GM12878 (cell line): ENCODE measurements around the gene RALGPS1. TPM values are rescaled to one million over a fixed set of nuclear protein-coding genes. Genes with fewer than 3 reads are reported as not detected.

ENCODE experiments used
- ATF3 ChIP-seq: IDR thresholded peaks from 2 replicates; pipeline ENCODE4 v1.6.1; 2011; ENCODE audit warnings: low read depth, mild to moderate bottlenecking, low read length, moderate library complexity, borderline replicate concordance; ENCODE audit errors: extremely low read depth
- BCL11A ChIP-seq: IDR thresholded peaks from 2 replicates; pipeline ENCODE4 v1.6.1; 2011; ENCODE audit warnings: low read depth, low read length
- BMI1 ChIP-seq: fragments of 450-650 bp; IDR thresholded peaks from 2 replicates; pipeline ENCODE4 v1.6.1; 2016; ENCODE audit warnings: mild to moderate bottlenecking, moderate library complexity, borderline replicate concordance
- CBFB ChIP-seq: IDR thresholded peaks from 2 replicates; pipeline ENCODE4 v1.6.1; 2016; ENCODE audit warnings: antibody characterized with exemption, low read depth
- CREM ChIP-seq: IDR thresholded peaks from 2 replicates; pipeline ENCODE4 v1.6.1; 2014; ENCODE audit warnings: antibody characterized with exemption, low read depth
- CUX1 ChIP-seq: IDR thresholded peaks from 2 replicates; pipeline ENCODE4 v1.6.1; 2012; ENCODE audit warnings: improper control_type of control experiment, low read depth, low read length; ENCODE audit not compliant: insufficient replicate concordance
- E2F8 ChIP-seq: fragments of 450-650 bp; IDR thresholded peaks from 2 replicates; pipeline ENCODE4 v1.6.1; 2018; ENCODE audit warnings: mild to moderate bottlenecking, low read depth, moderate library complexity; ENCODE audit not compliant: partially characterized antibody
- ETV6 ChIP-seq, 2 experiments: fragments of 450-650 bp in 1 of 2; IDR thresholded peaks in 1 of 2; conservative IDR thresholded peaks in 1 of 2; 2 replicates each; pipeline ENCODE4 v1.6.1; 2014; ENCODE audit warnings: antibody characterized with exemption in 1 of 2, borderline replicate concordance in 1 of 2, low read depth in 1 of 2, mild to moderate bottlenecking in 1 of 2, moderate library complexity in 1 of 2
- FOXK2 ChIP-seq: fragments of 450-650 bp; IDR thresholded peaks from 2 replicates; pipeline ENCODE4 v1.6.1; 2017; ENCODE audit warnings: mild to moderate bottlenecking, moderate library complexity
- HCFC1 ChIP-seq: fragments of 150-350 bp; IDR thresholded peaks from 2 replicates; pipeline ENCODE4 v1.6.1; 2014; ENCODE audit warnings: low read length
- NBN ChIP-seq: fragments of 450-650 bp; IDR thresholded peaks from 2 replicates; pipeline ENCODE4 v1.6.1; 2016
- PKNOX1 ChIP-seq: fragments of 450-650 bp; IDR thresholded peaks from 2 replicates; pipeline ENCODE4 v1.6.1; 2016; ENCODE audit warnings: mild to moderate bottlenecking
- RAD21 ChIP-seq: IDR thresholded peaks from 2 replicates; pipeline ENCODE4 v1.6.1; 2011; ENCODE audit warnings: mild to moderate bottlenecking, low read depth, low read length, moderate library complexity; ENCODE audit not compliant: insufficient read depth
- SIN3A ChIP-seq: IDR thresholded peaks from 2 replicates; pipeline ENCODE4 v1.6.1; 2012; ENCODE audit warnings: low read depth, low read length, improper control_type of control experiment
- SMC3 ChIP-seq: IDR thresholded peaks from 2 replicates; pipeline ENCODE4 v1.6.1; 2011; ENCODE audit warnings: low read length, improper control_type of control experiment, borderline replicate concordance
- USF1 ChIP-seq: IDR thresholded peaks from 2 replicates; pipeline ENCODE4 v1.6.1; 2011; ENCODE audit warnings: borderline replicate concordance, low read depth, mild to moderate bottlenecking, moderate library complexity, mixed read lengths, low read length; ENCODE audit not compliant: insufficient read depth; ENCODE audit errors: extremely low read length
- ZNF207 ChIP-seq: fragments of 450-650 bp; IDR thresholded peaks from 2 replicates; pipeline ENCODE4 v1.6.1; 2014; ENCODE audit warnings: antibody characterized with exemption, mild to moderate bottlenecking, borderline replicate concordance
- ZNF384 ChIP-seq: IDR thresholded peaks from 2 replicates; pipeline ENCODE4 v1.6.1; 2012; ENCODE audit warnings: low read depth, mild to moderate bottlenecking, low read length, improper control_type of control experiment, borderline replicate concordance
- ZNF622 ChIP-seq: fragments of 450-650 bp; IDR thresholded peaks from 2 replicates; pipeline ENCODE4 v1.6.1; 2017; ENCODE audit warnings: mild to moderate bottlenecking, inconsistent platforms
- polyA plus RNA-seq, 11 experiments: library from polyadenylated mRNA; depleted of rRNA in 4 of 11; unstranded in 6 of 11; stranded (reverse) in 5 of 11; fragments of >200 nt; fragmentation: Nextera tagmentation in 4 of 11; fragmentation: Illumina TruSeq in 1 of 11; extraction: Ambion mirVana in 4 of 11; extraction: Trizol in 1 of 11; gene quantifications; 1 replicate in 1 of 11; 2 replicates in 10 of 11; pipeline versions ENCODE4 v1.2.1 to v1.2.3, GENCODE V29; 2011 to 2016; ENCODE audit warnings: inconsistent platforms in 2 of 11, missing spikeins in 2 of 11, low read depth in 1 of 11
- total RNA-seq, 4 experiments: library from RNA; depleted of rRNA in 3 of 4; stranded (reverse); fragments of >200 nt in 3 of 4; fragmentation: Illumina TruSeq in 1 of 4; extraction: Trizol in 1 of 4; gene quantifications; 2 replicates each; pipeline versions ENCODE4 v1.2.1 to v1.2.3, GENCODE V29; 2013 to 2021

Gene RALGPS1
- total and polyA plus RNA-seq, 10 of the 15 experiments (the other 5 are each of a cell fraction or from before 2014, with no cell fraction given): 0.13 to 5.6 (median 2.7) TPM

GRCh38 chr9:127183814-127184582 lies 269.4 kb downstream of the RALGPS1 start (continued):
- TF ChIP-seq CUX1: peak; percentile 100
- TF ChIP-seq BCL11A: 0 out of 2 replicates have a peak, but pooled peaks have one; percentile 24
- TF ChIP-seq HCFC1: no peak
- TF ChIP-seq SMC3: peak; percentile 32; the same call in 1 of the 2 replicates
- TF ChIP-seq ZNF207: no peak
- TF ChIP-seq SIN3A: no peak
- peak; percentile 94 for TF ChIP-seq NBN
- TF ChIP-seq PKNOX1: peak; percentile 90
- no peak for TF ChIP-seq ATF3
- TF ChIP-seq RAD21: peak; percentile 25; the same call in 1 of the 2 replicates
- TF ChIP-seq ETV6 (conservative IDR thresholded peaks at IDR 0.05 in 1 of 2, IDR thresholded peaks at IDR 0.05 in 1 of 2; ENCODE audit: borderline replicate concordance in 1 of 2, low read depth in 1 of 2): peak in 1 of 2 experiments; percentile 57; a peak in 1 of 4 replicates
- TF ChIP-seq CREM: peak; percentile 43; the same call in 1 of the 2 replicates
- TF ChIP-seq ZNF384: peak; percentile 98
- TF ChIP-seq BMI1: no peak
- no peak for TF ChIP-seq USF1
- no peak for TF ChIP-seq E2F8
- TF ChIP-seq CBFB: no peak
- TF ChIP-seq ZNF622: no peak
- TF ChIP-seq FOXK2: no peak
